Central memory CD8-positive, alpha-beta T cell (primary cell): ENCODE results near the gene MAB21L3.

Experiments
- ATAC-seq: fragments of 150-1000 bp; cut with Tn5 transposase; replicated peaks from 2 replicates; pipeline ENCODE4 v1.10.0; 2022; ENCODE audit warnings: mild to moderate bottlenecking, moderate FRiP score, moderate number of reproducible peaks; ENCODE audit not compliant: poor library complexity, severe bottlenecking; ENCODE audit errors: extremely low read depth
- DNase-seq, 2 donors: peaks; one replicate each; pipeline ENCODE4 v3.0.0; 2021; ENCODE audit warnings: low spot score in 2 of 2
- H3K27ac Mint-ChIP-seq: one replicate; pipeline ENCODE4 v1.8.0; 2022; ENCODE audit warnings: low read depth, mild to moderate bottlenecking, moderate library complexity, mixed read lengths
- H3K27me3 Mint-ChIP-seq: one replicate; pipeline ENCODE4 v1.8.0; 2022; ENCODE audit warnings: mixed read lengths
- H3K36me3 Mint-ChIP-seq: one replicate; pipeline ENCODE4 v1.8.0; 2022; ENCODE audit warnings: mild to moderate bottlenecking, moderate library complexity, mixed read lengths; ENCODE audit not compliant: insufficient read depth
- H3K4me1 Mint-ChIP-seq: one replicate; pipeline ENCODE4 v1.8.0; 2022; ENCODE audit warnings: mixed read lengths
- H3K4me3 Mint-ChIP-seq: one replicate; pipeline ENCODE4 v1.8.0; 2022; ENCODE audit warnings: mild to moderate bottlenecking, moderate library complexity, mixed read lengths
- H3K9me3 Mint-ChIP-seq: one replicate; pipeline ENCODE4 v1.8.0; 2022; ENCODE audit warnings: mixed read lengths

The MAB21L3 gene

GRCh38 chr1:116115476-116116439, 4.6 kb downstream of the MAB21L3 start:
- no peak for DNase-seq
- no peak overlapping the region for H3K27ac Mint-ChIP-seq
- peak; percentile 58 for ATAC-seq
- no peaks in the 10 kb centered on the region for H3K4me1 Mint-ChIP-seq
- peaks cover 44% of the 10 kb centered on the region for H3K27me3 Mint-ChIP-seq
- H3K9me3 Mint-ChIP-seq, result no peaks in the 10 kb centered on the region
- no peaks in the 10 kb centered on the region for H3K36me3 Mint-ChIP-seq
- H3K4me3 Mint-ChIP-seq, result no peak overlapping the region

GRCh38 chr1:116118471-116118870, 7.3 kb downstream of the MAB21L3 start:
- ATAC-seq, result no peak
- DNase-seq, result no peak
- H3K9me3 Mint-ChIP-seq, result no peaks in the 10 kb centered on the region
- peaks cover 30% of the 10 kb centered on the region for H3K27me3 Mint-ChIP-seq
- H3K27ac Mint-ChIP-seq, result no peak overlapping the region
- H3K4me3 Mint-ChIP-seq, result no peak overlapping the region
- no peaks in the 10 kb centered on the region for H3K4me1 Mint-ChIP-seq
- no peaks in the 10 kb centered on the region for H3K36me3 Mint-ChIP-seq

GRCh38 chr1:116119876-116120275, 8.7 kb downstream of the MAB21L3 start:
- no peak for ATAC-seq
- no peaks in the 10 kb centered on the region for H3K36me3 Mint-ChIP-seq
- no peak for DNase-seq
- H3K27me3 Mint-ChIP-seq, result peaks cover 30% of the 10 kb centered on the region
- H3K27ac Mint-ChIP-seq, result no peak overlapping the region
- H3K9me3 Mint-ChIP-seq, result no peaks in the 10 kb centered on the region
- H3K4me1 Mint-ChIP-seq, result no peaks in the 10 kb centered on the region
- H3K4me3 Mint-ChIP-seq, result no peak overlapping the region

DNA sequence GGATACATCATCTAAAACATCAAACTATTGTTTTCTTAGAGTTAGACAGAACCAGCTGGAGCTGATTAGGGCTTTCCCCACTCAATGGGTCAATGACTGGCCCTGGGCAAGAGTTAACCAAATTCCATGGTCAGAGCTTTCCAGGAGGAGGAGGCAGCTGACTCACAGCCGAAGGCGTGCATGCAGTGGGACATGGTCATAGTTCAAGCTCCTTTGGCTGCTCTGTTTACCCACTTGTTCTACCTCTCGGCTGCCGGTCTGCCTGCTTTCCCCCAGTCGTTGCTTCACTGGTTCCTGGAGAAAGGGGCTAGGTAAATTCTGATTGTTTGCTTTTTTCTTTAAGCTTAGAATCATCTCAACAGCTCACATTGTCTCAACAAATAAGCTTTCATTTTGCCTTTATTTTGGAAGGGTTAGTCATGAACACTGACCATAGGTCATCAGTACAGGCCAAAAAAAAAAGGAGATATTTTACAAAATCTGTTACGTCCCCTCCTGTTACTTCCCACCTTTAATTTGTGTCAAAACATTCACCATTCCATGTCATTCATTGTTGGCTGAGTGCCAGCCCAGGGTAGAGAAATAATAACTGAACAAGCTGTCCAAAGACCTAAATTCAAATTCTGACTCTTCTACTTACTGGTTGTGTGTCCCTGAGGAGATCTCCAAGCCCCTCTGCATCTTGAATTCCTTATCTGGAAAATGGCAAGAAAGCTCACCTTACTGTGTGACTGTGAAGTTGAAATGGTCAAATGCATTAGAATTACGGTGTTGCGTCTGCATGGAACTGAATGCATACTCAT, 12.0 kb downstream of the MAB21L3 start:
- DNase-seq, result no peak
- Mint-ChIP-seq H3K9me3 (no peaks in the 10 kb centered on the region), H3K4me1 (peaks cover 7% of the 10 kb centered on the region), H3K4me3 (no peak overlapping the region), H3K36me3 (no peaks in the 10 kb centered on the region), H3K27ac (no peak overlapping the region), H3K27me3 (peaks cover 26% of the 10 kb centered on the region)
- no peak for ATAC-seq

GRCh38 chr1:116123837-116124533, 12.8 kb downstream of the MAB21L3 start:
- Mint-ChIP-seq H3K4me3 (no peak overlapping the region), H3K27me3 (peaks cover 18% of the 10 kb centered on the region), H3K36me3 (no peaks in the 10 kb centered on the region), H3K9me3 (no peaks in the 10 kb centered on the region), H3K27ac (no peak overlapping the region), H3K4me1 (peaks cover 15% of the 10 kb centered on the region)
- DNase-seq (no peak), ATAC-seq (no peak)

- Mint-ChIP-seq H3K9me3 (no peaks in the 10 kb centered on the region), H3K4me1 (peaks cover 16% of the 10 kb centered on the region), H3K4me3 (no peak overlapping the region), H3K27ac (no peak overlapping the region), H3K36me3 (no peaks in the 10 kb centered on the region), H3K27me3 (peaks cover 25% of the 10 kb centered on the region)
- DNase-seq (no peak), ATAC-seq (no peak)
Observed at GRCh38 chr1:116125758-116126157, 14.6 kb downstream of the MAB21L3 start.

DNA sequence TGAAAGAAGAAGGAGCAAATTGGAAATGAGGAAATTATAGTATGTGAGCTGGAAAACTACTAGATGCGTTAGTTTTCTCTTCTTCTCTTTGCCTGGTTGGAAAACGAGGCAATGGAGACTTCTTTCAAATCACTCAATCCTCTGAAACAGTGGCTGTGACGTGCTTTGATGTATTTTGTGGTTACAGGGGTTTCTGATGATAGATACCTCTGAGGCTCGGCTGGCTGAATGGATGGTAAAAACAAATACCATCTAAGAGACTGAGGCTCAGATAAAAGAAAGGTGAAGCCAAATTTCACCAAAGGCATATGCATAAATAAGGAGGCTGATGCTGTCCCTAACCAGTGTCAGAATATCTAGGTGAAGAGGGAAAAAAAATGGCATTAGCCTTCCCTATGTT, 15.1 kb downstream of the MAB21L3 start:
- Mint-ChIP-seq H3K36me3 (no peaks in the 10 kb centered on the region), H3K27me3 (peaks cover 25% of the 10 kb centered on the region), H3K9me3 (no peaks in the 10 kb centered on the region), H3K4me3 (no peak overlapping the region), H3K27ac (no peak overlapping the region), H3K4me1 (peaks cover 16% of the 10 kb centered on the region)
- peak; percentile 31 for ATAC-seq
- no peak for DNase-seq

- H3K27me3 Mint-ChIP-seq, result peaks cover 25% of the 10 kb centered on the region
- no peak for DNase-seq
- H3K27ac Mint-ChIP-seq, result no peak overlapping the region
- no peaks in the 10 kb centered on the region for H3K36me3 Mint-ChIP-seq
- no peak for ATAC-seq
- peaks cover 16% of the 10 kb centered on the region for H3K4me1 Mint-ChIP-seq
- no peaks in the 10 kb centered on the region for H3K9me3 Mint-ChIP-seq
- H3K4me3 Mint-ChIP-seq, result no peak overlapping the region
Observed at GRCh38 chr1:116127123-116127847, 16.1 kb downstream of the MAB21L3 start.

- Mint-ChIP-seq H3K36me3 (no peaks in the 10 kb centered on the region), H3K9me3 (no peaks in the 10 kb centered on the region), H3K27ac (no peak overlapping the region), H3K4me1 (peaks cover 16% of the 10 kb centered on the region), H3K4me3 (no peak overlapping the region), H3K27me3 (peaks cover 23% of the 10 kb centered on the region)
- no peak for DNase-seq
- no peak for ATAC-seq
Observed at GRCh38 chr1:116127848-116128540, 16.8 kb downstream of the MAB21L3 start.

DNA sequence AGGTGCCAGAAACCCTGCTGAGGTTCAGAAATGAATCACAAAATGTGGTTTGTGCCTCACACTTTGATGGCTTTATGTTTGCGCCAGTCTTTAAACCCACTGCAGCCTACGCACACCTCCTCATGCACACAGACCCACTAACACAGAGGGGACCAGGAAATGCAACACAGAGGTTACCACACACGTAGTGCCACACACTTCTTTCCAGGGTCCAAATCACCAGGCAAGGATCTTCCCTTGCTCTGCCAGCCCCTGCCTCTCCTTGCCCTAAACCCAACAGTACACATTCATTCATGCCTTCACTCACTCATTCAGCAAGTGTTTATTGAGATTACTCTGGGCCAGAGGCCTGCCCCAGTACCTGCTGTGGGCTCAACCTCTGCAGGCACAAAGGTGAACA, 17.5 kb downstream of the MAB21L3 start:
- H3K4me3 Mint-ChIP-seq, result no peak overlapping the region
- no peaks in the 10 kb centered on the region for H3K36me3 Mint-ChIP-seq
- H3K27ac Mint-ChIP-seq, result peak overlapping the region; percentile 27
- peaks cover 16% of the 10 kb centered on the region for H3K4me1 Mint-ChIP-seq
- peaks cover 17% of the 10 kb centered on the region for H3K27me3 Mint-ChIP-seq
- no peaks in the 10 kb centered on the region for H3K9me3 Mint-ChIP-seq
- no peak for DNase-seq
- ATAC-seq, result peak; percentile 70

- no peak overlapping the region for H3K4me3 Mint-ChIP-seq
- H3K36me3 Mint-ChIP-seq, result no peaks in the 10 kb centered on the region
- peaks cover 16% of the 10 kb centered on the region for H3K4me1 Mint-ChIP-seq
- H3K27me3 Mint-ChIP-seq, result peaks cover 17% of the 10 kb centered on the region
- DNase-seq (no peak), ATAC-seq (no peak)
- no peak overlapping the region for H3K27ac Mint-ChIP-seq
- no peaks in the 10 kb centered on the region for H3K9me3 Mint-ChIP-seq
Observed at GRCh38 chr1:116129537-116129936, 18.3 kb downstream of the MAB21L3 start.
